HG03097 (cell line): ENCODE measurements around the gene MAN2A2.
"Not testable (repeated sequence)": the region's sequence is repeated elsewhere in the genome, so short reads cannot be mapped to it uniquely, and the experiment has no call there.

Source experiments
- ATAC-seq: cut with Tn5 transposase; IDR thresholded peaks from one replicate; pipeline ENCODE4 v1.9.1; 2021; ENCODE audit not compliant: unreplicated experiment, low FRiP score

Gene MAN2A2

DNA sequence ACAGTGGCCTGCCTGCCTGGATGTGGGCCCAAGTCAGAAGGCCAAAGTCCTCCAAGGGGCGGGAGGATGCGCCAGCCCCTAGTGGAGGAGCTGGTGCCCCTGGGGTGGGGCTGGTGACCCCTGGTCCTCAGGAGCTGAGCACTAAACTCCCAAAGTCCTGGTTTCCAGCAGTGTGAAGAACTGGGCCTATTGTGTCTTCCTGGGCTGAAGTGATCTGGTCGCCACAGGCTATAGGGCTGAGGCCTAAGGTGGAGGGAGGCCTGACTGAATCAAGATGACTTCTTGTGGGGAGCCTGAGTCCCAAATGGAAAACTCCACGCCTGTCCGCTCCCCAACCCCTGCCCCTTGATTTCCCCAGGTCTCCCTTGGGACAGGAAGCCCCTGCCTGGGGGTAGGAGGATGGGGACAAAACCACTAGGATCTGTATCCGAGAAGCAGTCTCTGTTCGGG is 19.6 kb upstream of the MAN2A2 start:
- ATAC-seq, result no peak

DNA sequence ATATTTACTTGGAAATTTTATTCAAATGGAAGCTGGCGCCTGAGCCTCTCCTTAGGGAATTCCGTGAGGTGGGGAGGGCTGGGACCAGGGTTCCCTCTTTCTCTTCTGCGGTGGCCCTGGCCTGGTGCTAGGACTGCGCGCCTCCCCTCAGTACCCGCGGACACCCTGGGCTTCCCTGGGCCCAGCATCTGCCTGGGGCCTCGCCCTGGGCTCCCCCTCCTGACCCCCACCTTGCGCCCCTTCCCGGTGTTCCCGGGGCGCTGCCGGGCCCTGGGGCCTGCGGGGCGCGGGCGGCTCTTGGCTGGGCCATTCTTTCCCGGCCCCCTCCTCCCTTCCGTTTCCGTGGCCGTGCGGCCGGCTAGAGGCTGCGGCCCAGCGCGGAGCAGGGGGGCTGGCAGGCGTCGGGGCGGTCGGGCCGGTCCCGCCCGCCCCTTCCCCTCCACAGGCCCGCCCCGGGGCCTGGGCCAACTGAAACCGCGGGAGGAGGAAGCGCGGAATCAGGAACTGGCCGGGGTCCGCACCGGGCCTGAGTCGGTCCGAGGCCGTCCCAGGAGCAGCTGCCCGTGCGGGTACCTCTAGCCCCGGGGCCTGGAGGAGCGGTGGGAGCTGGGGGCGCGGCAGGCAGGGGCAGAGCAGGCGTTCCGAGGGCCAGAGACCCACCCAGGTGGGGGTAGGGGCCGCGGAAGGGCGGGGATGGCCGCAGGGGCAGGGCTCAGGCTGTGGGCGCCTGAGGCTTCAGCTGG is 19.0 kb upstream of the MAN2A2 start, which contains the start of gene FES:
FES (plus strand) TSS at position 529 of the 743 bp plus-strand sequence. CDS start 542 bp downstream, outside the sequence.
- ATAC-seq, result no peak

- no peak for ATAC-seq
Measured at GRCh38 chr15:90884719-90885431, 18.2 kb upstream of the MAN2A2 start.

DNA sequence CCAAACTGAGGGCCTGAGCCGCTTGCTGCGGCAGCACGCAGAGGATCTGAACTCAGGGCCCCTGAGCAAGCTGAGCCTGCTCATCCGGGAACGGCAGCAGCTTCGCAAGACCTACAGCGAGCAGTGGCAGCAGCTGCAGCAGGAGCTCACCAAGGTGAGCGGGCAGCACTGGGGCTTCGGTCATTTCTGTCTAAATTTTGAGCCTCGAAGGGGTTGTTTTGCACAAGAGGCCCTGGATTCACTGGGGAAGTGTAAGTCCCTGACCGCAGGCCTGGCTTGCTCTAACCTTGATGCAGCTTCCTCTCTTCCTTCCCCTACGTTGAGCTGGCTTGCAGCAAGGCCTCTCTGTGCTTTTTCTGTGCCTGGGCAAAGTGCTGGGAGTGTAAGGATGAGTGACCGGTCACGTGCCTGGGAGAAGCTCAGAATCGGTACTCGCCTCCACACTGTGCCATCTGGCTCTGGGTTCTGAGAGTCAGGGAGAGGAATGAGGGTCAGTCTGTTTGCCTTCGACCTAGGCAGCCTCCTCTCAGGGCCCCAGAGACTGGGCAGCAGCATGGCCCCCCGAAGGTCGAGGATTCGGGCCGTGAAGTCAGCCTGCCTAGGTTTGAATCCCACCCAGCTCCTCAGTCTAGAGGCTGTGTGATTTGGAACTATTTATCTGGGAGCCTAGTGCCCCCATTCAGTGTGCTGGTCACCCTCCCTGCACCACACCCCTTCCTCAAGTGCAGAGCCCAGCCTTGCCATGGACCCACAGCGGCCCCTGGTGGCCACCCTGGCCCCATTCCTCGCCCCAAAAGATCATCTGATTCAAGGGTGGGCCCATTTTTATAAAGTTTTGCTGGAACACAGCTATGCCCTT is 17.4 kb upstream of the MAN2A2 start:
- no peak for ATAC-seq

GRCh38 chr15:90886291-90886614 is 16.8 kb upstream of the MAN2A2 start:
- ATAC-seq, result no peak

DNA sequence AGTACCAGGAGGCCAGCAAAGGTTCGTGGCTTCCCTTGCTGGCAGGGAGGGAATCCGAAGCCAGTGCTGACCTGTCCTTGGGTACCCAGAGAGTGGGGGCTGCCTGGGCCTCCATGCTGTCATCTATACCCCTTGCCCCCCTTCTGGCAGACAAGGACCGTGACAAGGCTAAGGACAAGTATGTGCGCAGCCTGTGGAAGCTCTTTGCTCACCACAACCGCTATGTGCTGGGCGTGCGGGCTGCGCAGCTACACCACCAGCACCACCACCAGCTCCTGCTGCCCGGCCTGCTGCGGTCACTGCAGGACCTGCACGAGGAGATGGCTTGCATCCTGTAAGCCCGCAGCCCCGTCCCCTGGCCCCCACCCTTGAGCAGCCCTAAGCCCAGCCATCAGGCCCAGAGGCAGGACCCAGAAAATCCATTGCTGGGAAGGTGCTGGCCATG is 16.0 kb upstream of the MAN2A2 start:
- ATAC-seq, result no peak

- ATAC-seq, result no peak
Measured at GRCh38 chr15:90889313-90889730, 13.8 kb upstream of the MAN2A2 start.

DNA sequence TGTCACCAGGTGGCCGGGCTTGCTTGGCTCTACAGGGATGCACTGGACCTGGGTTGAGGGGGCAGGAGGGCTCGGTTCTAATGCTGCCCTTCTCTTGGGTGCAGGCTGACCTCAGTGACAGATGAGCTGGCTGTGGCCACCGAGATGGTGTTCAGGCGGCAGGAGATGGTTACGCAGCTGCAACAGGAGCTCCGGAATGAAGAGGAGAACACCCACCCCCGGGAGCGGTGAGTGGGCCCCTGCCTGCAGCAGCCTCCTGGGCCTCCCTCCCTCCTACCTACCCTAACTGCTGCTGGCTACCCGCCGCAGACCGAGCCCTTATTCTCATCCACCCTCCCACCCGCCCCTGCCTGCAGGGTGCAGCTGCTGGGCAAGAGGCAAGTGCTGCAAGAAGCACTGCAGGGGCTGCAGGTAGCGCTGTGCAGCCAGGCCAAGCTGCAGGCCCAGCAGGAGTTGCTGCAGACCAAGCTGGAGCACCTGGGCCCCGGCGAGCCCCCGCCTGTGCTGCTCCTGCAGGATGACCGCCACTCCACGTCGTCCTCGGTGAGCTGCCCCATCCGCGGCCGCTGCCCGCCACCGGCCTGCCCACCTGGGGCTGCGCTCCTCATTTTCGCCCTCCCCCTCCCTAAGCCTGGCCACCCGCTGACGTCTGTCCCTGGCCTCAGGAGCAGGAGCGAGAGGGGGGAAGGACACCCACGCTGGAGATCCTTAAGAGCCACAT is 13.2 kb upstream of the MAN2A2 start:
- no peak for ATAC-seq

GRCh38 chr15:90890839-90891238 is 12.3 kb upstream of the MAN2A2 start:
- ATAC-seq, result no peak

DNA sequence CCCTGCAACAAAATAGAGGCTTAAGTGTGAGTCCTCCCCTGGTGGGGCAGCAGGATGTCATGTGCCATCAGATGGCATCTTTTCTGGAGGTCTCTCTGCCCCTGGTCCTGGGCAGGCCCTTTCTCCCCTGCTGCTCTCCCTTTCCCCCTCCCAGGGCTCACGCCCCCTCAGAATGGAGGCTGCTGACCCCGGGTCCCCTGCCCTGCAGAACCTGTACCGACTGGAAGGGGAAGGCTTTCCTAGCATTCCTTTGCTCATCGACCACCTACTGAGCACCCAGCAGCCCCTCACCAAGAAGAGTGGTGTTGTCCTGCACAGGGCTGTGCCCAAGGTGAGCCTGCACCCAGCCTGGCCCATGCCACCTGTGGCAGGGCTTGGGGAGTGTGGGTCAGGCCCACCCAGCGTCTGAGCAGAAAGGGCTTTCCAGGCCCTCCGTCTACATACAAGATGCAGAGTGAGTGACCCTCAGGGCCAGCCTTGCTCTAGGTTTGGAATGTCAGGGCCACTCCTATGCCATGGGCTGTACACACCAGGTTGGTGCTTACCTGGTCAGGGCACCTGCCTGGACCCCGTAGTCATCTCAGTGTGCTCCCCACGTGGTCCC is 11.7 kb upstream of the MAN2A2 start:
- ATAC-seq, result no peak

DNA sequence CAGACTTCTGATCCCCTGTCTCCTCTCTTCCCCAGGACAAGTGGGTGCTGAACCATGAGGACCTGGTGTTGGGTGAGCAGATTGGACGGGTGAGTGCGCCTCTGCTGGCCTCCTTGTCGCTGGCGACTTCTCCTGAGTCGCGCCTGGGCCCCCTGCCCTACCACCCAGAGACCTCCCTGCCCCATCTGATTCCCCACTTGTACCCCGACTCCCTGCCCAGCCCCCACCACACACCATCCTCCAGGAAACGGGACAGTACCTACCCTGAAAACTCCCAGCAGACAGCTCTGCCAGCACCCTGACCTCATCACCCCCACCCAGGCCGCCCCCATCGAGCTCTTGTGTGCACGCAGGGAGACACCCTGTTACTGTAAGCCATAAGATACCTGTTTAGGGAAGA is 11.1 kb upstream of the MAN2A2 start:
- no peak for ATAC-seq

DNA sequence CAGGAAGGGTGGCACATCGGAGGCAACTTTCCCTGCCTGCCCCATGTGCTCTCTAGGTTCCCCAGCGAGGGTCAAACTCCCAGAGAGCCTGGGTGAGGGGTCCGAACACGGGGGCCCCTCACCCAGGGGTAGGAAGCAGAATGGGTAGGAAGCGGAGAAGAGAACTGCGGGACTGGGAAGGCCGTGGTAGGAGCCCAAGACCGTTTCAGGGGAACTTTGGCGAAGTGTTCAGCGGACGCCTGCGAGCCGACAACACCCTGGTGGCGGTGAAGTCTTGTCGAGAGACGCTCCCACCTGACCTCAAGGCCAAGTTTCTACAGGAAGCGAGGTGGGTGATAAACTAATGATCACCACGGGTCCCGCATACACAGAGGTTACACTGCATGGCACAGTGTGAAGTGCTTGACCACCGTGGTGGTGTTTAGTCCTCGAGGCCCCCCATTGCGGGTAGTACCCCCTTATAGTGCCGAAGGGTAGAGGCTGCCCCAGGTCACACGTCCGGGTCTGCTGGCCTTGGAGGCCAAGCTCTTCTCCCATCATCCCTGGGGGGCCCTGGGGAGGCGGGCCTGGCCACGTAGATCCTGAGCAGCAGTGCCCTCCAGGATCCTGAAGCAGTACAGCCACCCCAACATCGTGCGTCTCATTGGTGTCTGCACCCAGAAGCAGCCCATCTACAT is 10.5 kb upstream of the MAN2A2 start:
- ATAC-seq, result no peak

- no peak for ATAC-seq
Measured at GRCh38 chr15:90893175-90894090, 9.7 kb upstream of the MAN2A2 start.

- ATAC-seq, result no peak
Measured at GRCh38 chr15:90895571-90896117, 7.5 kb upstream of the MAN2A2 start.

- ATAC-seq, result not testable (repeated sequence)
Measured at GRCh38 chr15:90897131-90897655, 5.9 kb upstream of the MAN2A2 start.

DNA sequence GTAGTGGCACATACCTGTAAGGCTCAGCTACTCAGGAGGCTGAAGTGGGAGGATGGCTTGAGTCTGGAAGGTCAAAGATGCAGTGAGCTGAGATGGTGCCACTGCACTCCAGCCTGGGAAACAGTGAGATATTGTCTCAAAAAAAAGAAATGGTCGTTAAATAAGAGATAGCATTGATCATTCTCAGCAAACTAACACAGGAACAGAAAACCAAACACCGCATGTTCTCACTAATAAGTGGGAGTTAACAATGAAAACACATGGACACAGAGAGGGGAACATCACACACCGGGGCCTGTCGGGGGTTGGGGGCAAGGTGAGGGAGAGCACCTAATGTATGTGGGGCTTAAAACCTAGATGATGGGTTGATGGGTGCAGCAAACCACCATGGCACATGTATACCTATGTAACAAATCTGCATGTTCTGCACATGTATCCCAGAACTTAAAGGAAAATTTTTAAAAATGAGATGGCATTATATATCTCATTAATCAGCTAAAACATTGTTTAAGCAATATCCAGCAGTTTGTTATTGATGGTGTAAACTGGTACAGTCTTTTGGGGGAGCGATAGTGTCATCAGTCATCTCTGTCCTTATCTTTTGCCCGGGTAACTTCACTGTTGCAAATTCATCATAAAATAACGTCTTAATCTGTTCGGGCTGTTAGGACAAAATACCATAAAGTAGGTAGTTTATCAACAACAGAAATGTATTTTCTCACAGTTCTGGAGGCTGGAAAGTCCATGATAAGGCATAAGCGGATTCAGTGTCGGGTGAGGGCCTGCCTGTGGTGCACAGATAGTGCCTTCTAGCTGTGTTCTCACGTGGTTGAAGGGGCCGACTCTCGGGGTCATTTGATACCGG is 1.7 kb upstream of the MAN2A2 start:
- ATAC-seq, result no peak
